Astrocyte (in vitro differentiated cells and primary cell): Measurements from ENCODE around the gene RAVER1.
"Not testable (repeated sequence)": the region's sequence is repeated elsewhere in the genome, so short reads cannot be mapped to it uniquely, and the experiment has no call there.

Source experiments
- CTCF ChIP-seq: IDR thresholded peaks from 2 replicates; pipeline ENCODE4 v1.5.1; 2011; ENCODE audit warnings: low read depth, mild to moderate bottlenecking, inconsistent platforms, low read length, moderate library complexity; ENCODE audit not compliant: insufficient read depth
- EZH2 ChIP-seq: IDR thresholded peaks from 2 replicates; pipeline ENCODE4 v1.6.1; 2012; ENCODE audit warnings: mild to moderate bottlenecking, low read length, inconsistent platforms; ENCODE audit not compliant: insufficient read depth

- not testable (repeated sequence) for TF ChIP-seq CTCF, EZH2
Observed at GRCh38 chr19:10377140-10377640, 43.9 kb upstream of the RAVER1 start.
